Neural progenitor cell (in vitro differentiated cells): ENCODE data around the gene FDXACB1. TPM values are rescaled to one million over a fixed set of nuclear protein-coding genes. Genes with fewer than 3 reads are reported as not detected.
A peak's percentile ranks its signal among the peaks of the same experiment; 100 is the strongest.

Experiments
- DNase-seq: peaks from one replicate; pipeline ENCODE4 v3.0.0-alpha.2; 2016; ENCODE audit warnings: low spot score
- H2AFZ ChIP-seq: fragments of 200-600 bp; sonication (generic); replicated peaks from 2 replicates; pipeline ENCODE4 v1.6.1; 2016; ENCODE audit warnings: antibody characterized with exemption
- H3F3A ChIP-seq: fragments of 200-600 bp; sonication (generic); 2 replicates; pipeline ENCODE4 v1.6.1; 2016; ENCODE audit warnings: antibody characterized with exemption, low read depth
- H3K27ac ChIP-seq: fragments of 200-600 bp; sonication (generic); 2 replicates; pipeline ENCODE4 v1.5.1; 2016; ENCODE audit warnings: mild to moderate bottlenecking
- H3K27me3 ChIP-seq: fragments of 200-600 bp; sonication (generic); 2 replicates; pipeline ENCODE4 v1.6.1; 2016; ENCODE audit warnings: mild to moderate bottlenecking, moderate library complexity
- H3K36me3 ChIP-seq: fragments of 200-600 bp; sonication (generic); 2 replicates; pipeline ENCODE4 v1.5.1; 2016
- H3K4me1 ChIP-seq: fragments of 200-600 bp; sonication (generic); 2 replicates; pipeline ENCODE4 v1.6.1; 2016; ENCODE audit warnings: mixed run types
- H3K4me2 ChIP-seq: fragments of 200-600 bp; sonication (generic); 2 replicates; pipeline ENCODE4 v1.6.1; 2016
- H3K4me3 ChIP-seq: fragments of 200-600 bp; sonication (generic); 2 replicates; pipeline ENCODE4 v1.5.1; 2016
- H3K79me2 ChIP-seq: fragments of 200-600 bp; sonication (generic); 2 replicates; pipeline ENCODE4 v1.6.1; 2016; ENCODE audit warnings: low read depth
- H3K9ac ChIP-seq: fragments of 200-600 bp; sonication (generic); 2 replicates; pipeline ENCODE4 v1.6.1; 2016
- H3K9me3 ChIP-seq: fragments of 200-600 bp; sonication (generic); 2 replicates; pipeline ENCODE4 v1.5.1; 2016; ENCODE audit warnings: low read depth
- H4K20me1 ChIP-seq: fragments of 200-600 bp; sonication (generic); 2 replicates; pipeline ENCODE4 v1.6.1; 2016; ENCODE audit warnings: low read depth
- H3K27ac Mint-ChIP-seq: 3 replicates; pipeline ENCODE4 v1.8.0; 2021; ENCODE audit warnings: mixed read lengths
- H3K27me3 Mint-ChIP-seq: 2 replicates; pipeline ENCODE4 v1.8.0; 2022; ENCODE audit warnings: low read depth, mild to moderate bottlenecking, inconsistent platforms, moderate library complexity, mixed read lengths; ENCODE audit not compliant: insufficient read depth
- H3K36me3 Mint-ChIP-seq: 3 replicates; pipeline ENCODE4 v1.8.0; 2021; ENCODE audit warnings: mixed read lengths
- H3K4me1 Mint-ChIP-seq: 3 replicates; pipeline ENCODE4 v1.8.0; 2021; ENCODE audit warnings: mixed read lengths
- H3K4me3 Mint-ChIP-seq: 3 replicates; pipeline ENCODE4 v1.8.0; 2021; ENCODE audit warnings: mild to moderate bottlenecking, moderate library complexity, mixed read lengths
- H3K9me3 Mint-ChIP-seq: 3 replicates; pipeline ENCODE4 v1.8.0; 2020; ENCODE audit warnings: mixed read lengths
- CTCF ChIP-seq: fragments of 200-600 bp; sonication (generic); IDR thresholded peaks from 2 replicates; pipeline ENCODE4 v1.5.1; 2017; ENCODE audit warnings: antibody characterized with exemption, mild to moderate bottlenecking
- EZH2 ChIP-seq: fragments of 200-600 bp; sonication (generic); IDR thresholded peaks from 2 replicates; pipeline ENCODE4 v1.6.1; 2017; ENCODE audit warnings: antibody characterized with exemption, mild to moderate bottlenecking, moderate library complexity
- EZH2phosphoT487 ChIP-seq: fragments of 200-600 bp; sonication (generic); IDR thresholded peaks from 2 replicates; pipeline ENCODE4 v1.6.1; 2017; ENCODE audit warnings: antibody characterized with exemption
- small RNA-seq: library from RNA; depleted of rRNA; stranded (forward); fragments of <200 nt; gene quantifications from one replicate; pipeline ENCODE3, GENCODE V24; 2015
- total RNA-seq: library from RNA; depleted of rRNA; stranded (reverse); fragments of >200 nt; gene quantifications from 2 replicates; pipeline ENCODE4 v1.2.3, GENCODE V29; 2015; ENCODE audit warnings: low replicate concordance

Gene FDXACB1
- total RNA-seq, 1 donor from 2014 or later, result 6.0 TPM

DNA sequence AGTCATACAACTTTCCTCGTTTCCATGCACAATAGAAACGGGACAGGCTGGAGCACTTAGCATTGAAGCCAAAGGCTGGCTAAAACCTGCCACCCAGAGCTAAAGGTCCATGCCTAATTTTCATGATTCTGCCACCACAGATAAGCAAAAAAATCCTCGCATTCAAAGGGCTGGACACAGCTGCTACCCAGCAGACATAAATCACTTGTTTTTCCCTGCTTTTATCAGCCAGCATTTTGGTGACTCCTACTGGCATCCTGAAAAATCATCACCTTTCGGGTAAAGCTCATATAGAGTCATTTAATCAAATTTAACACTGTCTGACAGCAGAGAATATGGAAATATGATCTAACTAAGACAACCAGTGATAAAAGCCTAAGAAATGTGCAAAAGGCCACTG, 45.4 kb downstream of the FDXACB1 start:
- Histone ChIP-seq H2AFZ (no peak overlapping the region), H3K36me3 (peaks cover 4% of the 10 kb centered on the region), H3K4me3 (no peak overlapping the region), H3K79me2 (no peaks in the 10 kb centered on the region), H3K9ac (no peak overlapping the region), H3K4me1 (no peaks in the 10 kb centered on the region), H3K4me2 (no peak overlapping the region), H3K9me3 (no peaks in the 10 kb centered on the region), H3K27me3 (no peaks in the 10 kb centered on the region), H3F3A (no peaks in the 10 kb centered on the region), H4K20me1 (no peaks in the 10 kb centered on the region), H3K27ac (no peak overlapping the region)
- no peak for TF ChIP-seq EZH2phosphoT487
- peak; percentile 15 for TF ChIP-seq CTCF
- no peak for TF ChIP-seq EZH2
- DNase-seq, result no peak
- Mint-ChIP-seq H3K4me1 (no peaks in the 10 kb centered on the region), H3K27me3 (no peaks in the 10 kb centered on the region), H3K4me3 (no peak overlapping the region), H3K36me3 (peaks cover 16% of the 10 kb centered on the region), H3K27ac (no peak overlapping the region), H3K9me3 (no peaks in the 10 kb centered on the region)

GRCh38 chr11:111829185-111829968, 49.6 kb downstream of the FDXACB1 start:
- no peak for TF ChIP-seq EZH2
- no peak for TF ChIP-seq EZH2phosphoT487
- TF ChIP-seq CTCF, result no peak
- no peak overlapping the region for H3K9ac ChIP-seq
- no peaks in the 10 kb centered on the region for H4K20me1 ChIP-seq
- H3K27ac ChIP-seq, result no peak overlapping the region
- H3K36me3 ChIP-seq, result no peaks in the 10 kb centered on the region
- H3K4me3 ChIP-seq, result no peak overlapping the region
- H3K27me3 ChIP-seq, result no peaks in the 10 kb centered on the region
- H3K4me2 ChIP-seq, result no peak overlapping the region
- H3K27me3 Mint-ChIP-seq, result no peaks in the 10 kb centered on the region
- no peaks in the 10 kb centered on the region for H3K9me3 Mint-ChIP-seq
- H3K79me2 ChIP-seq, result no peaks in the 10 kb centered on the region
- DNase-seq, result no peak
- no peaks in the 10 kb centered on the region for H3K9me3 ChIP-seq
- H3K36me3 Mint-ChIP-seq, result peaks cover 11% of the 10 kb centered on the region
- H3K4me1 Mint-ChIP-seq, result no peaks in the 10 kb centered on the region
- no peaks in the 10 kb centered on the region for H3K4me1 ChIP-seq
- H3F3A ChIP-seq, result no peaks in the 10 kb centered on the region
- H3K27ac Mint-ChIP-seq, result no peak overlapping the region
- H3K4me3 Mint-ChIP-seq, result no peak overlapping the region
- no peak overlapping the region for H2AFZ ChIP-seq

DNA sequence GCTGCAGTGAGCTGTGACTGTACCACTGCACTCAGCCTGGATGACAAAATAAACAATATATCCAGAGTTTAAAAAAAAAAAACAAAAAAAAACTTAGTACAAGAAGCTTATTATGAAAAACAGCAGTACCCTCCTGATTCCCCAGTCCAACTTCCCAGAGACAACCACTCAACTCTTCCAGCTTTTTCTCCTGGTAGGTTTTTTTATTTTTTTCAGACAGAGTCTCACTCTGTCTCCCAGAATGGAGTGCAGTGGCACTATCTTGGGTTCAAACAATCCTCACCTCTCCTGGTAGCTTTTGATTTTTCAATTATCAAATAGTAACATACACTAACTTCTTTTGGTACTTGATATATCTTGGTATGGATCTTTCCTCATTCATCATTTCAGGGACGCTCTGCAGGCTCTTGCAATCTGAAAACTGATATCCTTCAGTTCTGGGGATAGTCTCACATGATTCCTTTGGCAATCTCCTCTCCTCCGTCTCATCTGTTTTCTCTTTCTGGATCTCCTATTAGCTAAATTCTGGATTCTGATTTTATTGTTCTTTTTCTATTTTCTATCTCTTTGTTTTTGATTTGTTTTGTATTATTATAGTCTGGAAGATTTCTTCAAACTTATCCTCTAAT, 52.5 kb downstream of the FDXACB1 start:
- peaks cover 11% of the 10 kb centered on the region for H3K36me3 Mint-ChIP-seq
- H3F3A ChIP-seq, result no peaks in the 10 kb centered on the region

More for the DNA sequence above, 52.5 kb downstream of the FDXACB1 start:
- Histone ChIP-seq H3K4me2 (no peak overlapping the region), H3K9me3 (no peaks in the 10 kb centered on the region), H2AFZ (no peak overlapping the region), H3K4me3 (no peak overlapping the region), H3K4me1 (no peaks in the 10 kb centered on the region), H3K36me3 (no peaks in the 10 kb centered on the region), H3K9ac (no peak overlapping the region), H3K27ac (no peak overlapping the region), H4K20me1 (no peaks in the 10 kb centered on the region), H3K79me2 (no peaks in the 10 kb centered on the region), H3K27me3 (no peaks in the 10 kb centered on the region)
- Mint-ChIP-seq H3K4me3 (no peak overlapping the region), H3K27me3 (no peaks in the 10 kb centered on the region), H3K4me1 (no peaks in the 10 kb centered on the region), H3K27ac (no peak overlapping the region), H3K9me3 (no peaks in the 10 kb centered on the region)
- TF ChIP-seq EZH2, result no peak
- TF ChIP-seq EZH2phosphoT487, result no peak
- no peak for TF ChIP-seq CTCF
- no peak for DNase-seq

Small RNAs within 50 kb of the gene (small RNA-seq; reads per million reads assigned to genes)
- gene C11orf52 (not detected), gene GNG5P3 (not detected), gene RNA5SP351 (not detected), gene RPL37AP8 (0.18 reads per million)

Other genes starting within 250 kb of the FDXACB1 start
- 47.8 and 68.4 TPM in 2 replicates for gene PPP2R1B, start 112.8 kb downstream of the FDXACB1 start, total RNA-seq
- 36.9 and 39.5 TPM in 2 replicates for gene ALG9, start 7.6 kb downstream of the FDXACB1 start, total RNA-seq
- 28.6 and 46.7 TPM in 2 replicates for gene CFAP68, start 376 bp upstream of the FDXACB1 start, total RNA-seq
- gene CRYAB, start 32.6 kb upstream of the FDXACB1 start, total RNA-seq, result 0.45 TPM in 1 of 2 replicates, not detected in the other
- gene HSPB2, start 33.6 kb upstream of the FDXACB1 start, total RNA-seq, result not detected in 2 replicates
- 0.65 TPM in 1 of 2 replicates, not detected in the other for gene C11orf52, start 39.7 kb upstream of the FDXACB1 start, total RNA-seq
- 23.6 and 25.2 TPM in 2 replicates for gene DIXDC1, start 58.2 kb upstream of the FDXACB1 start, total RNA-seq
- gene DLAT, start 146.2 kb upstream of the FDXACB1 start, total RNA-seq, result 48.2 and 55.7 TPM in 2 replicates
- gene PIH1D2, start 194.9 kb upstream of the FDXACB1 start, total RNA-seq, result 1.6 and 3.5 TPM in 2 replicates
- 35.9 and 60.0 TPM in 2 replicates for gene NKAPD1, start 195.1 kb upstream of the FDXACB1 start, total RNA-seq
- 38.9 and 46.9 TPM in 2 replicates for gene TIMM8B, start 207.6 kb upstream of the FDXACB1 start, total RNA-seq
- gene SDHD, start 207.7 kb upstream of the FDXACB1 start, total RNA-seq, result 59.7 and 75.4 TPM in 2 replicates